Mesodermal cell (in vitro differentiated cells): ENCODE data around the gene MSL1. TPM values are rescaled to one million over a fixed set of nuclear protein-coding genes. Genes with fewer than 3 reads are reported as not detected.

Experiments used
- H3K27ac ChIP-seq: 2 replicates; pipeline ENCODE4 v1.7.0; 2013; ENCODE audit warnings: mild to moderate bottlenecking, low read depth, low read length, moderate library complexity; ENCODE audit not compliant: severe bottlenecking
- H3K36me3 ChIP-seq: 2 replicates; pipeline ENCODE4 v1.7.1; 2013; ENCODE audit warnings: mild to moderate bottlenecking, low read length, moderate library complexity; ENCODE audit not compliant: control insufficient read depth, insufficient read depth
- H3K4me1 ChIP-seq: one replicate; pipeline ENCODE4 v1.7.1; 2013; ENCODE audit warnings: mild to moderate bottlenecking, low read length; ENCODE audit not compliant: insufficient read depth, control insufficient read depth, poor library complexity, severe bottlenecking
- H3K4me3 ChIP-seq: 2 replicates; pipeline ENCODE4 v1.7.0; 2013; ENCODE audit warnings: low read length, control low read depth, mild to moderate bottlenecking; ENCODE audit not compliant: insufficient read depth, poor library complexity, severe bottlenecking; ENCODE audit errors: extremely low read depth
- H3K9me3 ChIP-seq: 2 replicates; pipeline ENCODE4 v1.7.1; 2013; ENCODE audit warnings: mild to moderate bottlenecking, low read length, moderate library complexity; ENCODE audit not compliant: control insufficient read depth
- WGBS, 2 experiments: methylation state at CpG; one replicate each; pipeline ENCODE4 v1.1.5; 2013; ENCODE audit warnings: missing lambda C conversion rate in 2 of 2; ENCODE audit not compliant: insufficient coverage in 2 of 2; 5-methylcytosine and 5-hydroxymethylcytosine counted together
- polyA plus RNA-seq, 2 experiments: library from polyadenylated mRNA; stranded (reverse); fragments of 50-300 nt; gene quantifications; one replicate each; pipeline ENCODE4 v1.2.3, GENCODE V29; 2013

The MSL1 gene
- polyA plus RNA-seq (2013, experiment 1 of 2) = 81.0 TPM
- polyA plus RNA-seq (2013, experiment 2 of 2) = 79.8 TPM

- peaks cover 13% of the 10 kb centered on the region for H3K36me3 ChIP-seq
- H3K4me3 ChIP-seq = peak within 1 kb of the TSS; percentile 98
- H3K9me3 ChIP-seq = no peaks in the 10 kb centered on the region
- peaks cover 7% of the 10 kb centered on the region for H3K4me1 ChIP-seq
- 0% methylated on average over 27 to 32 of the region's 82 CpGs for WGBS, 2 experiments
- H3K27ac ChIP-seq = peak within 1 kb of the TSS; percentile 84
Measured at GRCh38 chr17:40121181-40122135, at the start of gene MSL1. Gene MSL1, plus strand, starts transcription at chr17:40121971. Its CDS starts 642 bp downstream, at chr17:40122613.

GRCh38 chr17:40072040-40072734 is 49.6 kb upstream of the MSL1 start:
- 74 to 83% methylated on average over 16 to 19 of the region's 19 CpGs for WGBS, 2 experiments
- Histone ChIP-seq H3K4me3 (no peak overlapping the region), H3K27ac (no peak overlapping the region), H3K4me1 (peaks cover 56% of the 10 kb centered on the region), H3K9me3 (no peaks in the 10 kb centered on the region), H3K36me3 (no peaks in the 10 kb centered on the region)

- Histone ChIP-seq H3K4me1 (peaks cover 56% of the 10 kb centered on the region), H3K9me3 (no peaks in the 10 kb centered on the region), H3K36me3 (no peaks in the 10 kb centered on the region), H3K4me3 (no peak overlapping the region), H3K27ac (peak overlapping the region; percentile 5)
- 77 to 89% methylated on average over 3 to 6 of the region's 8 CpGs for WGBS, 2 experiments
Measured at GRCh38 chr17:40072735-40073346, 48.9 kb upstream of the MSL1 start.

- H3K27ac ChIP-seq = peak overlapping the region; percentile 5
- H3K4me3 ChIP-seq = no peak overlapping the region
- peaks cover 51% of the 10 kb centered on the region for H3K4me1 ChIP-seq
- WGBS, 2 experiments = 86 to 100% methylated on average over 4 to 5 of the region's 7 CpGs
- no peaks in the 10 kb centered on the region for H3K9me3 ChIP-seq
- H3K36me3 ChIP-seq = no peaks in the 10 kb centered on the region
Measured at GRCh38 chr17:40073454-40074174, 48.2 kb upstream of the MSL1 start.

GRCh38 chr17:40074175-40074512 is 47.6 kb upstream of the MSL1 start:
- Histone ChIP-seq H3K27ac (no peak overlapping the region), H3K4me1 (peaks cover 46% of the 10 kb centered on the region), H3K36me3 (no peaks in the 10 kb centered on the region), H3K9me3 (no peaks in the 10 kb centered on the region), H3K4me3 (no peak overlapping the region)
- 91 to 100% methylated on average over 1 to 4 of the region's 8 CpGs for WGBS, 2 experiments

GRCh38 chr17:40074871-40075200 is 46.9 kb upstream of the MSL1 start:
- Histone ChIP-seq H3K9me3 (no peaks in the 10 kb centered on the region), H3K27ac (peak overlapping the region; percentile 66), H3K4me3 (no peak overlapping the region), H3K4me1 (peaks cover 39% of the 10 kb centered on the region), H3K36me3 (no peaks in the 10 kb centered on the region)
- 96 to 97% methylated on average over 6 of the region's 6 CpGs for WGBS, 2 experiments

- peak overlapping the region; percentile 66 for H3K27ac ChIP-seq
- 37 to 46% methylated on average over 6 to 9 of the region's 11 CpGs for WGBS, 2 experiments
- H3K4me3 ChIP-seq = no peak overlapping the region
- H3K36me3 ChIP-seq = no peaks in the 10 kb centered on the region
- peaks cover 33% of the 10 kb centered on the region for H3K4me1 ChIP-seq
- H3K9me3 ChIP-seq = no peaks in the 10 kb centered on the region
Measured at GRCh38 chr17:40075201-40075941, 46.4 kb upstream of the MSL1 start.

GRCh38 chr17:40075942-40076498 is 45.8 kb upstream of the MSL1 start:
- peaks cover 27% of the 10 kb centered on the region for H3K4me1 ChIP-seq
- peak overlapping the region; percentile 16 for H3K27ac ChIP-seq
- H3K4me3 ChIP-seq = no peak overlapping the region
- no peaks in the 10 kb centered on the region for H3K9me3 ChIP-seq
- H3K36me3 ChIP-seq = no peaks in the 10 kb centered on the region
- WGBS, 2 experiments = 88 to 94% methylated on average over 8 of the region's 8 CpGs

GRCh38 chr17:40076591-40076990 is 45.2 kb upstream of the MSL1 start:
- Histone ChIP-seq H3K9me3 (no peaks in the 10 kb centered on the region), H3K36me3 (no peaks in the 10 kb centered on the region), H3K4me3 (no peak overlapping the region), H3K4me1 (peaks cover 25% of the 10 kb centered on the region), H3K27ac (no peak overlapping the region)
- 92 to 97% methylated on average over 5 to 6 of the region's 7 CpGs for WGBS, 2 experiments
